Panc1 (cell line): ENCODE measurements around the gene SPHK2.

ENCODE experiments used
- TF ChIP-seq, protein P1 (sequence below): fragments of 450-650 bp; IDR thresholded peaks from 2 replicates; pipeline ENCODE4 v1.5.1; 2017; ENCODE audit warnings: mild to moderate bottlenecking
- TF ChIP-seq, protein P2 (sequence below), 2 experiments: IDR thresholded peaks; 2 replicates each; pipeline ENCODE4 v1.6.1; 2011 to 2012; ENCODE audit warnings: low read depth in 2 of 2, control low read depth in 1 of 2, low read length in 1 of 2, mild to moderate bottlenecking in 1 of 2, moderate library complexity in 1 of 2; ENCODE audit not compliant: insufficient read depth in 1 of 2

DNA sequence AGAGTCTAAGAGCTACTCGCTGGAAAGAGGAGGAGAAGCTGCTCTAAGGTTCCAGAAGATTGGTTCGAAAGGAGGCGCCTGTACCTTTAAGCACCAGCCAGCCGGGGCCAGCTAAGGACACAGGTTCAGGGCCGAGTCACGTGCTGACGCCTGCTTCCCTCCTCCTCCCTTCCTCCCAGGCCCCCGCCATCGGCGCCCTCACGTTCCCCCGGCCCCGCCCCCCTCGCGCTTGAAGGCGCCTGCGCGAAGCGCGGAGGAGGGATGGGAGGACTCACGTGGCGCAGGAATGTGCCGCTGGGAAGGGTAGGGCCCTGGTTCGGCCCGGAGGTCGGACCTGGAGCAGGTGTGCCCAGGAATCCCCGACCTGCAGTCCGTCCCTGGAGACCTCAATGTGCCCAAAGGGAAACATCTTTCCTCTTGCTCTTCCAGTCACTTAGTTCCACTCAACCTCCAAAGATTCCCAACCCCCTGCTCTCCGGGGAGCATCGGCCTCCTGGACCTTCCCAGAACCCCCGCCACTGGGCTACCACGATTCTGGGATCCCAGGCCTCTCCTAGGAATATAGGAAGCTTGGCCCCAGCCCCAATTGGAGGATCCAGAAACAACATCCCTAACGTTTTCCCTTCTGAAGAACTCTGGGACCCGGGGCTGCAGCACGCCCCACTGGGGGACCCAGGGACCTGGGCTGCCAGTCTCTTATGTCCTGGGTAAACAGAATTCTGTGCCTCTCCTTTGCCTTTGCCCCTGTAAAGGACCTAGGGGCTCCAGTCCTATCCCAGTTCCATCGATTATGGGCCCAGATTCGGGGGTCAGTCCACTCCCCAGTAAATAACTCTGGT lies 15.3 kb downstream of the SPHK2 start:
- TF ChIP-seq, protein P1, sequence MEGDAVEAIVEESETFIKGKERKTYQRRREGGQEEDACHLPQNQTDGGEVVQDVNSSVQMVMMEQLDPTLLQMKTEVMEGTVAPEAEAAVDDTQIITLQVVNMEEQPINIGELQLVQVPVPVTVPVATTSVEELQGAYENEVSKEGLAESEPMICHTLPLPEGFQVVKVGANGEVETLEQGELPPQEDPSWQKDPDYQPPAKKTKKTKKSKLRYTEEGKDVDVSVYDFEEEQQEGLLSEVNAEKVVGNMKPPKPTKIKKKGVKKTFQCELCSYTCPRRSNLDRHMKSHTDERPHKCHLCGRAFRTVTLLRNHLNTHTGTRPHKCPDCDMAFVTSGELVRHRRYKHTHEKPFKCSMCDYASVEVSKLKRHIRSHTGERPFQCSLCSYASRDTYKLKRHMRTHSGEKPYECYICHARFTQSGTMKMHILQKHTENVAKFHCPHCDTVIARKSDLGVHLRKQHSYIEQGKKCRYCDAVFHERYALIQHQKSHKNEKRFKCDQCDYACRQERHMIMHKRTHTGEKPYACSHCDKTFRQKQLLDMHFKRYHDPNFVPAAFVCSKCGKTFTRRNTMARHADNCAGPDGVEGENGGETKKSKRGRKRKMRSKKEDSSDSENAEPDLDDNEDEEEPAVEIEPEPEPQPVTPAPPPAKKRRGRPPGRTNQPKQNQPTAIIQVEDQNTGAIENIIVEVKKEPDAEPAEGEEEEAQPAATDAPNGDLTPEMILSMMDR, result no peak
- TF ChIP-seq, protein P2, sequence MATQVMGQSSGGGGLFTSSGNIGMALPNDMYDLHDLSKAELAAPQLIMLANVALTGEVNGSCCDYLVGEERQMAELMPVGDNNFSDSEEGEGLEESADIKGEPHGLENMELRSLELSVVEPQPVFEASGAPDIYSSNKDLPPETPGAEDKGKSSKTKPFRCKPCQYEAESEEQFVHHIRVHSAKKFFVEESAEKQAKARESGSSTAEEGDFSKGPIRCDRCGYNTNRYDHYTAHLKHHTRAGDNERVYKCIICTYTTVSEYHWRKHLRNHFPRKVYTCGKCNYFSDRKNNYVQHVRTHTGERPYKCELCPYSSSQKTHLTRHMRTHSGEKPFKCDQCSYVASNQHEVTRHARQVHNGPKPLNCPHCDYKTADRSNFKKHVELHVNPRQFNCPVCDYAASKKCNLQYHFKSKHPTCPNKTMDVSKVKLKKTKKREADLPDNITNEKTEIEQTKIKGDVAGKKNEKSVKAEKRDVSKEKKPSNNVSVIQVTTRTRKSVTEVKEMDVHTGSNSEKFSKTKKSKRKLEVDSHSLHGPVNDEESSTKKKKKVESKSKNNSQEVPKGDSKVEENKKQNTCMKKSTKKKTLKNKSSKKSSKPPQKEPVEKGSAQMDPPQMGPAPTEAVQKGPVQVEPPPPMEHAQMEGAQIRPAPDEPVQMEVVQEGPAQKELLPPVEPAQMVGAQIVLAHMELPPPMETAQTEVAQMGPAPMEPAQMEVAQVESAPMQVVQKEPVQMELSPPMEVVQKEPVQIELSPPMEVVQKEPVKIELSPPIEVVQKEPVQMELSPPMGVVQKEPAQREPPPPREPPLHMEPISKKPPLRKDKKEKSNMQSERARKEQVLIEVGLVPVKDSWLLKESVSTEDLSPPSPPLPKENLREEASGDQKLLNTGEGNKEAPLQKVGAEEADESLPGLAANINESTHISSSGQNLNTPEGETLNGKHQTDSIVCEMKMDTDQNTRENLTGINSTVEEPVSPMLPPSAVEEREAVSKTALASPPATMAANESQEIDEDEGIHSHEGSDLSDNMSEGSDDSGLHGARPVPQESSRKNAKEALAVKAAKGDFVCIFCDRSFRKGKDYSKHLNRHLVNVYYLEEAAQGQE (IDR thresholded peaks at IDR 0.05; ENCODE audit: insufficient read depth in 1 of 2, low read depth in 2 of 2, low read length in 1 of 2), result no peak
